K562 (cell line): ENCODE data around the gene FRMD4A. TPM values are rescaled to one million over a fixed set of nuclear protein-coding genes. Genes with fewer than 3 reads are reported as not detected.

ENCODE experiments used
- ATAC-seq: fragments of 200-7000 bp; cut with Tn5 transposase; 3 replicates; pipeline ENCODE4 v1.9.1; 2020; ENCODE audit warnings: moderate library complexity
- BruUV-seq: library from RNA; stranded (reverse); fragments of 400-500 nt; replicated peaks from 2 replicates; lab custom pipeline; 2021; lab: Mats Ljungman, UMichigan
- CTCF ChIA-PET: fragments of 300-600 bp; formaldehyde crosslinking; extraction: SDS; loops from one replicate; lab custom pipeline; 2021; ENCODE audit warnings: low intra/inter-chr PET ratio; lab: Yijun Ruan, JAX
- POLR2A ChIA-PET: fragments of 300-600, 350-650 bp; sonication (Branson Sonifier 250); formaldehyde crosslinking; extraction: SDS; loops from one replicate; lab custom pipeline; 2021; ENCODE audit warnings: antibody characterized with exemption, inconsistent platforms; lab: Yijun Ruan, JAX
- DNase-seq, 4 experiments: peaks; one replicate each; pipeline versions ENCODE4 v3.0.0 to v3.0.0-alpha.2; 2011 to 2018; ENCODE audit warnings: low spot score in 3 of 4, mixed read lengths in 3 of 4; ENCODE audit errors: extremely low read depth in 1 of 4
- FAIRE-seq: peaks from 2 replicates; lab custom pipeline; 2011; peaks lifted over from hg19 to GRCh38; lab: Jason Lieb, UNC
- H2AFZ ChIP-seq: 2 replicates; pipeline ENCODE4 v1.6.0; 2011; ENCODE audit warnings: low read depth, low read length, control low read depth, inconsistent platforms
- H3K27ac ChIP-seq: fragments of 200-600 bp; 3 replicates; pipeline ENCODE4 v1.8.0; 2011; ENCODE audit warnings: low read depth, mild to moderate bottlenecking, control low read depth, inconsistent platforms, low read length, moderate library complexity, mixed read lengths; ENCODE audit errors: extremely low read depth
- H3K27me3 ChIP-seq, 2 experiments: fragments of 300-600 bp in 1 of 2; 2 replicates in 1 of 2; 3 replicates in 1 of 2; pipeline versions ENCODE4 v1.6.0 to v1.8.0; 2011; ENCODE audit warnings: inconsistent platforms in 2 of 2, low read length in 2 of 2, mild to moderate bottlenecking in 1 of 2, mixed read lengths in 1 of 2, moderate library complexity in 1 of 2; ENCODE audit not compliant: control insufficient read depth in 2 of 2, insufficient read depth in 2 of 2
- H3K36me3 ChIP-seq: fragments of 300-600 bp; 3 replicates; pipeline ENCODE4 v1.8.0; 2011; ENCODE audit warnings: mild to moderate bottlenecking, low read length, inconsistent platforms; ENCODE audit not compliant: control insufficient read depth, insufficient read depth
- H3K4me1 ChIP-seq, 2 experiments: fragments of 200-600 bp in 1 of 2; replicated peaks in 1 of 2; 2 replicates in 1 of 2; 3 replicates in 1 of 2; pipeline versions ENCODE4 v1.5.1 to v1.8.0; 2011; ENCODE audit warnings: inconsistent platforms in 2 of 2, low read length in 2 of 2, mild to moderate bottlenecking in 1 of 2, mixed read lengths in 1 of 2, moderate library complexity in 1 of 2; ENCODE audit not compliant: control insufficient read depth in 2 of 2, insufficient read depth in 2 of 2
- H3K4me2 ChIP-seq: 2 replicates; pipeline ENCODE4 v1.6.1; 2011; ENCODE audit warnings: low read length, control low read depth, inconsistent platforms, mixed read lengths; ENCODE audit not compliant: insufficient read depth
- H3K4me3 ChIP-seq: fragments of 200-600 bp; sonication (generic), shearing (Covaris generic); 2 replicates; pipeline ENCODE4 v1.5.1; 2016; ENCODE audit warnings: control low read depth, inconsistent platforms
- H3K79me2 ChIP-seq: fragments of 200-600 bp; 3 replicates; pipeline ENCODE4 v1.8.0; 2011; ENCODE audit warnings: low read length, inconsistent platforms; ENCODE audit not compliant: control insufficient read depth, insufficient read depth
- H3K9ac ChIP-seq, 2 experiments: 2 replicates each; pipeline versions ENCODE4 v1.6.0 to v1.6.1; 2011; ENCODE audit warnings: low read depth in 2 of 2, low read length in 2 of 2, control low read depth in 1 of 2, inconsistent platforms in 1 of 2, mild to moderate bottlenecking in 1 of 2, mixed read lengths in 1 of 2; ENCODE audit not compliant: insufficient read depth in 1 of 2
- H3K9me1 ChIP-seq: one replicate; pipeline ENCODE4 v1.6.0; 2011; ENCODE audit warnings: inconsistent platforms, mild to moderate bottlenecking, low read length, moderate library complexity; ENCODE audit not compliant: control insufficient read depth, insufficient read depth
- H3K9me3 ChIP-seq: replicated peaks from 2 replicates; pipeline ENCODE4 v1.5.1; 2011; ENCODE audit warnings: low read depth, low read length, inconsistent platforms; ENCODE audit not compliant: control insufficient read depth, insufficient read depth
- H4K20me1 ChIP-seq: replicated peaks from 2 replicates; pipeline ENCODE4 v1.6.1; 2011; ENCODE audit warnings: low read length, inconsistent platforms, mixed read lengths; ENCODE audit not compliant: control insufficient read depth, insufficient read depth
- CREB3L1 ChIP-seq: fragments of 450-650 bp; IDR thresholded peaks from 2 replicates; pipeline ENCODE4 v1.6.1; 2014; ENCODE audit warnings: low read depth, mild to moderate bottlenecking, moderate library complexity, borderline replicate concordance
- MAX ChIP-seq: sonication (generic); formaldehyde crosslinking; IDR thresholded peaks from 2 replicates; pipeline ENCODE4 v1.9.0; 2022; ENCODE audit warnings: mild to moderate bottlenecking, missing genetic modification reagents
- PRMT5 ChIP-seq: sonication (generic); formaldehyde crosslinking; IDR thresholded peaks from 2 replicates; pipeline ENCODE4 v1.5.0; 2020; ENCODE audit warnings: missing genetic modification reagents
- ZFX ChIP-seq: sonication (generic); formaldehyde crosslinking; IDR thresholded peaks from 2 replicates; pipeline ENCODE4 v1.8.0; 2022; ENCODE audit warnings: mild to moderate bottlenecking, missing genetic modification reagents, moderate library complexity
- ZNF77 ChIP-seq: fragments of 250-450 bp; sonication (Bioruptor Pico); IDR thresholded peaks from 2 replicates; pipeline ENCODE4 v1.5.0; 2020
- ZNF785 ChIP-seq: fragments of 250-450 bp; sonication (Bioruptor Pico); IDR thresholded peaks from 2 replicates; pipeline ENCODE4 v1.4.0; 2020; ENCODE audit warnings: mild to moderate bottlenecking
- WGBS: fragments of 100-300 bp; shearing (Covaris generic); methylation state at CpG from one replicate; pipeline ENCODE4 v1.1.6; 2016; ENCODE audit warnings: low coverage, mixed read lengths; ENCODE audit not compliant: insufficient coverage; ENCODE audit errors: missing lambda C conversion rate; 5-methylcytosine and 5-hydroxymethylcytosine counted together
- in situ Hi-C: fragments of 300-500 bp; cut with MboI; formaldehyde crosslinking; loops from 4 replicates; pipeline ENCODE4 v1.15.0; 2018; ENCODE audit warnings: inconsistent platforms, mixed read lengths
- intact Hi-C: fragments of 100-400 bp; cut with micrococcal nuclease; formaldehyde crosslinking; loops from 2 replicates; pipeline ENCODE4 v1.14.2; 2022
- polyA plus RNA-seq, 8 experiments: library from polyadenylated mRNA; depleted of rRNA in 4 of 8; stranded (reverse) in 5 of 8; unstranded in 3 of 8; fragments of >200 nt; fragmentation: Nextera tagmentation in 2 of 8; fragmentation: Illumina TruSeq in 1 of 8; extraction: Ambion mirVana in 2 of 8; extraction: Trizol in 1 of 8; gene quantifications; 2 replicates each; pipeline versions ENCODE4 v1.2.1 to v1.2.3, GENCODE V29; 2011 to 2014; ENCODE audit warnings: inconsistent platforms in 1 of 8, missing spikeins in 1 of 8
- total RNA-seq, 7 experiments: library from RNA; depleted of rRNA in 6 of 7; stranded (reverse); fragments of >200 nt in 6 of 7; fragmentation: Illumina TruSeq in 2 of 7; extraction: Trizol in 2 of 7; gene quantifications; 2 replicates each; pipeline versions ENCODE4 v1.2.1 to v1.2.3, GENCODE V29; 2011 to 2021; ENCODE audit warnings: low replicate concordance in 1 of 7

The FRMD4A gene
- total and polyA plus RNA-seq, 9 of the 15 experiments (the other 6 are each of a cell fraction or from before 2014, with no cell fraction given): 0.80 to 5.2 (median 3.0) TPM

- TF ChIP-seq ZFX (CRISPR knock-in tag): no peak
- no peak for TF ChIP-seq CREB3L1
- TF ChIP-seq ZNF77 (CRISPR knock-in tag): no peak
- no peak for TF ChIP-seq ZNF785 (CRISPR knock-in tag)
- TF ChIP-seq PRMT5 (CRISPR knock-in tag): no peak
- TF ChIP-seq, all 486 proteins: peak for 0
These were observed 307.6 kb downstream of the FRMD4A start (continued) for GRCh38 chr10:14022954-14023672.

- in situ Hi-C loops: no loop called here
- Histone ChIP-seq H3K36me3 (no peaks in the 10 kb centered on the region), H4K20me1 (no peaks in the 10 kb centered on the region), H3K27ac (no peak overlapping the region), H2AFZ (no peak overlapping the region), H3K4me3 (no peak overlapping the region), H3K9me3 (no peaks in the 10 kb centered on the region), H3K4me1 (no peaks in the 10 kb centered on the region), H3K27me3 (peaks cover 4 to 12% of the 10 kb centered on the region in 2 experiments; a peak in 4 of 5 replicates), H3K9ac (no peak overlapping the region), H3K9me1 (no peaks in the 10 kb centered on the region), H3K4me2 (no peak overlapping the region), H3K79me2 (no peaks in the 10 kb centered on the region)
- POLR2A ChIA-PET: no interaction called here
- ATAC-seq: no peak
- DNase-seq: no peak
- TF ChIP-seq MAX: no peak
- CTCF ChIA-PET: no interaction called here
- WGBS: 0% methylated on average over 4 of the region's 4 CpGs
- intact Hi-C loops: no loop called here
- BruUV-seq: no TSS peak
- FAIRE-seq: no peak
These were observed 308.7 kb downstream of the FRMD4A start for GRCh38 chr10:14022052-14022451.
